ENCODE results near the gene HACE1. TPM values are rescaled to one million over a fixed set of nuclear protein-coding genes. Genes with fewer than 3 reads are reported as not detected.

Gene HACE1
- total and polyA plus RNA-seq, 2 donors from 2014 or later = 6.2 to 12.3 TPM

- intact Hi-C loops (cut with DNase I) = no loop called here
- FAIRE-seq (no peak), DNase-seq (no peak)
- H3K9ac ChIP-seq (ENCODE audit: low read length in 3 of 3) = no peak overlapping the region
- H3K27ac ChIP-seq (ENCODE audit: low read depth in 2 of 2, low read length in 2 of 2) = no peak overlapping the region
- H3K4me3 ChIP-seq (ENCODE audit: low read length in 3 of 3) = no peak overlapping the region
- no peaks in the 10 kb centered on the region for H3K4me1 ChIP-seq (ENCODE audit: control insufficient read depth in 2 of 3, insufficient read depth in 2 of 3, low read depth in 1 of 3, low read length in 3 of 3)
- H3K36me3 ChIP-seq (ENCODE audit: control insufficient read depth in 2 of 3, insufficient read depth in 3 of 3, low read length in 3 of 3) = peaks cover 0 to 3% (median 0%) of the 10 kb centered on the region in 3 donors
- H3K27me3 ChIP-seq (ENCODE audit: control insufficient read depth, insufficient read depth, low read length) = no peaks in the 10 kb centered on the region
- no peaks in the 10 kb centered on the region for H3K9me3 ChIP-seq (ENCODE audit: control insufficient read depth in 2 of 3, insufficient read depth in 1 of 3, low read length in 3 of 3)
- TF ChIP-seq, protein P1, sequence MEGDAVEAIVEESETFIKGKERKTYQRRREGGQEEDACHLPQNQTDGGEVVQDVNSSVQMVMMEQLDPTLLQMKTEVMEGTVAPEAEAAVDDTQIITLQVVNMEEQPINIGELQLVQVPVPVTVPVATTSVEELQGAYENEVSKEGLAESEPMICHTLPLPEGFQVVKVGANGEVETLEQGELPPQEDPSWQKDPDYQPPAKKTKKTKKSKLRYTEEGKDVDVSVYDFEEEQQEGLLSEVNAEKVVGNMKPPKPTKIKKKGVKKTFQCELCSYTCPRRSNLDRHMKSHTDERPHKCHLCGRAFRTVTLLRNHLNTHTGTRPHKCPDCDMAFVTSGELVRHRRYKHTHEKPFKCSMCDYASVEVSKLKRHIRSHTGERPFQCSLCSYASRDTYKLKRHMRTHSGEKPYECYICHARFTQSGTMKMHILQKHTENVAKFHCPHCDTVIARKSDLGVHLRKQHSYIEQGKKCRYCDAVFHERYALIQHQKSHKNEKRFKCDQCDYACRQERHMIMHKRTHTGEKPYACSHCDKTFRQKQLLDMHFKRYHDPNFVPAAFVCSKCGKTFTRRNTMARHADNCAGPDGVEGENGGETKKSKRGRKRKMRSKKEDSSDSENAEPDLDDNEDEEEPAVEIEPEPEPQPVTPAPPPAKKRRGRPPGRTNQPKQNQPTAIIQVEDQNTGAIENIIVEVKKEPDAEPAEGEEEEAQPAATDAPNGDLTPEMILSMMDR (IDR thresholded peaks at IDR 0.05; ENCODE audit: borderline replicate concordance, extremely low read depth, insufficient read depth) = no peak
Measured at GRCh38 chr6:104736545-104736944, 123.2 kb downstream of the HACE1 start.

GRCh38 chr6:104730450-104730849 is 129.3 kb downstream of the HACE1 start:
- Histone ChIP-seq H3K9ac (ENCODE audit: low read length in 3 of 3) (no peak overlapping the region), H3K4me3 (ENCODE audit: low read length in 3 of 3) (no peak overlapping the region), H3K4me1 (ENCODE audit: control insufficient read depth in 2 of 3, insufficient read depth in 2 of 3, low read depth in 1 of 3, low read length in 3 of 3) (no peaks in the 10 kb centered on the region), H3K9me3 (ENCODE audit: control insufficient read depth in 2 of 3, insufficient read depth in 1 of 3, low read length in 3 of 3) (no peaks in the 10 kb centered on the region), H3K36me3 (ENCODE audit: control insufficient read depth in 2 of 3, insufficient read depth in 3 of 3, low read length in 3 of 3) (peaks cover 0 to 3% (median 0%) of the 10 kb centered on the region in 3 donors), H3K27me3 (ENCODE audit: control insufficient read depth, insufficient read depth, low read length) (no peaks in the 10 kb centered on the region), H3K27ac (ENCODE audit: low read depth in 2 of 2, low read length in 2 of 2) (no peak overlapping the region)
- FAIRE-seq (no peak), DNase-seq (no peak)
- intact Hi-C loops (cut with DNase I) = no loop called here
- TF ChIP-seq, protein P1 (IDR thresholded peaks at IDR 0.05; ENCODE audit: borderline replicate concordance, extremely low read depth, insufficient read depth) = no peak

DNA sequence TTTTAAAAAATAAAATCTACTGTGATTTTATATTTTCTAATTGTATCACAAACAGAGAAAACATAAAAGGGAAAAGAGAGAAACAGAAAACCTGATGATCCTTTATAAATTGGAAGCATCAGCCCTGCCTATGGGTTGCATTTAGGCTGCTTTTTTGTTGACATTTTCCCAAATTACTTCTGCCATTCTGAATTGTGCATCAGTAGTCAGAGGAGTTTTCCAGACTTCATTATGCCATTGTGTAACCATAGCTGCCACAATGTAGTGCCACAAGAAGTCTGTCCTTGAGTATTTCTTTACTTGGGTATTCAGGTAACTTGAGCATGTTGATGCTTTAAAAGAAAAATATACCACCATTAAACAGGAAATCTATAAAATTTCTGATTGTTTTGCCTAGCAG is 130.3 kb downstream of the HACE1 start:
- TF ChIP-seq, protein P1 (IDR thresholded peaks at IDR 0.05; ENCODE audit: borderline replicate concordance, extremely low read depth, insufficient read depth) = no peak

DNA sequence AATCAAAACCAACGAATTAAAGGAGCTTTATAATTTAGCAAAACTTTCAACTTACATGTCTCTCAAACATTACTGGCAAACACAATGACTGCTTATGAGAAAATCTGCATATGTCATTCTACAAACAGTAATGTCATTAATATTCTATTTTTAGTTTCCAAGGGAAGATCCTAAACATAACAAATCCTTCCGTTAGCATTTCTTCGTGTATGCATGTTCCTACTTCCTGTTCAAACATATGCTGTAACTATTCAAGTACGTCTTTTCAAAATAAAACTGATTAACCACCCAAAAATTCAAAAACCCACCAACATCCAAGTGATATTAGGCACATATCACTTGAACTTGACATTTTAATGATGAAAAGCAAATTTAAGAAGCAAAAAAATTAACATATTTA is 131.3 kb downstream of the HACE1 start:
- H3K36me3 ChIP-seq (ENCODE audit: control insufficient read depth in 2 of 3, insufficient read depth in 3 of 3, low read length in 3 of 3) = peaks cover 0 to 3% (median 0%) of the 10 kb centered on the region in 3 donors

More for the DNA sequence above, 130.3 kb downstream of the HACE1 start:
- intact Hi-C loops (cut with DNase I) = no loop called here
- Histone ChIP-seq H3K27ac (ENCODE audit: low read depth in 2 of 2, low read length in 2 of 2) (no peak overlapping the region), H3K27me3 (ENCODE audit: control insufficient read depth, insufficient read depth, low read length) (no peaks in the 10 kb centered on the region), H3K36me3 (ENCODE audit: control insufficient read depth in 2 of 3, insufficient read depth in 3 of 3, low read length in 3 of 3) (peaks cover 0 to 3% (median 0%) of the 10 kb centered on the region in 3 donors), H3K9me3 (ENCODE audit: control insufficient read depth in 2 of 3, insufficient read depth in 1 of 3, low read length in 3 of 3) (no peaks in the 10 kb centered on the region), H3K4me1 (ENCODE audit: control insufficient read depth in 2 of 3, insufficient read depth in 2 of 3, low read depth in 1 of 3, low read length in 3 of 3) (no peaks in the 10 kb centered on the region), H3K4me3 (ENCODE audit: low read length in 3 of 3) (no peak overlapping the region), H3K9ac (ENCODE audit: low read length in 3 of 3) (no peak overlapping the region)
- DNase-seq = no peak
- no peak for FAIRE-seq

More for the DNA sequence above, 131.3 kb downstream of the HACE1 start:
- intact Hi-C loops (cut with DNase I) = no loop called here
- no peak overlapping the region for H3K27ac ChIP-seq (ENCODE audit: low read depth in 2 of 2, low read length in 2 of 2)
- no peaks in the 10 kb centered on the region for H3K27me3 ChIP-seq (ENCODE audit: control insufficient read depth, insufficient read depth, low read length)
- no peak overlapping the region for H3K4me3 ChIP-seq (ENCODE audit: low read length in 3 of 3)
- TF ChIP-seq, protein P1 (IDR thresholded peaks at IDR 0.05; ENCODE audit: borderline replicate concordance, extremely low read depth, insufficient read depth) = no peak
- DNase-seq (no peak), FAIRE-seq (no peak)
- H3K9me3 ChIP-seq (ENCODE audit: control insufficient read depth in 2 of 3, insufficient read depth in 1 of 3, low read length in 3 of 3) = no peaks in the 10 kb centered on the region
- no peaks in the 10 kb centered on the region for H3K4me1 ChIP-seq (ENCODE audit: control insufficient read depth in 2 of 3, insufficient read depth in 2 of 3, low read depth in 1 of 3, low read length in 3 of 3)
- H3K9ac ChIP-seq (ENCODE audit: low read length in 3 of 3) = no peak overlapping the region
